SH-SY5Y (cell line): ENCODE data around the gene AFF3.

ENCODE experiments used
- GATA2 ChIP-seq: IDR thresholded peaks from 2 replicates; pipeline ENCODE4 v1.6.1; 2011; ENCODE audit warnings: mild to moderate bottlenecking, low read depth, low read length
- GATA3 ChIP-seq: IDR thresholded peaks from 2 replicates; pipeline ENCODE4 v1.6.1; 2011; ENCODE audit warnings: low read depth, mild to moderate bottlenecking, low read length, moderate library complexity

- peak; percentile 98 for TF ChIP-seq GATA3
- TF ChIP-seq GATA2, result peak; percentile 96
These were observed 36.5 kb upstream of the AFF3 start for GRCh38 chr2:100178864-100179263.
